ENCODE results near the gene RAB6D. TPM values are rescaled to one million over a fixed set of nuclear protein-coding genes. Genes with fewer than 3 reads are reported as not detected.
A peak's percentile ranks its signal among the peaks of the same experiment; 100 is the strongest.
"Not testable (repeated sequence)": the region's sequence is repeated elsewhere in the genome, so short reads cannot be mapped to it uniquely, and the experiment has no call there.

The RAB6D gene
- total RNA-seq, 4 donors from 2014 or later: 2.0 to 3.0 (median 2.1) TPM; not detected in 1

DNA sequence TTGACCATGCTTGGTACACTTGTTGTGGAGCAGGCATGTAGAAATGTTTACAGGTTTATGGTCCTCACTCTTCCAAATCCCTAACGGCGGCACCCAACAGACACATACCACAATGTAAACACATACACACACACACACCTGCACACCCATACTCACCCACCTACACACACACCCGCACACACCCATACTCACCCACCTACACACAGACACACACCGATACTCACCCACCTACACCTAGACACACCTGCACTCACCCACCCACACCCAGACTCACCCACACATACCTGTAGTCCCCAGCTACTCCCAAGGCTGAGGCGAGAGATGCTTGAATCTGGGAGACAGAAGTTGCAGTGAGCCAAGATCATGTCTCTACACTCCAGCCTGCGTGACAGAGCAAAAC, 1.5 kb upstream of the RAB6D start:
- DNase-seq: no peak
- peaks cover 0 to 13% (median 0%) of the 10 kb centered on the region in 4 donors for H3K9me3 ChIP-seq
- no peak overlapping the region for H3K27ac ChIP-seq
- H3K4me1 ChIP-seq: no peaks in the 10 kb centered on the region
- H3K36me3 ChIP-seq: no peaks in the 10 kb centered on the region
- TF ChIP-seq, protein P1, sequence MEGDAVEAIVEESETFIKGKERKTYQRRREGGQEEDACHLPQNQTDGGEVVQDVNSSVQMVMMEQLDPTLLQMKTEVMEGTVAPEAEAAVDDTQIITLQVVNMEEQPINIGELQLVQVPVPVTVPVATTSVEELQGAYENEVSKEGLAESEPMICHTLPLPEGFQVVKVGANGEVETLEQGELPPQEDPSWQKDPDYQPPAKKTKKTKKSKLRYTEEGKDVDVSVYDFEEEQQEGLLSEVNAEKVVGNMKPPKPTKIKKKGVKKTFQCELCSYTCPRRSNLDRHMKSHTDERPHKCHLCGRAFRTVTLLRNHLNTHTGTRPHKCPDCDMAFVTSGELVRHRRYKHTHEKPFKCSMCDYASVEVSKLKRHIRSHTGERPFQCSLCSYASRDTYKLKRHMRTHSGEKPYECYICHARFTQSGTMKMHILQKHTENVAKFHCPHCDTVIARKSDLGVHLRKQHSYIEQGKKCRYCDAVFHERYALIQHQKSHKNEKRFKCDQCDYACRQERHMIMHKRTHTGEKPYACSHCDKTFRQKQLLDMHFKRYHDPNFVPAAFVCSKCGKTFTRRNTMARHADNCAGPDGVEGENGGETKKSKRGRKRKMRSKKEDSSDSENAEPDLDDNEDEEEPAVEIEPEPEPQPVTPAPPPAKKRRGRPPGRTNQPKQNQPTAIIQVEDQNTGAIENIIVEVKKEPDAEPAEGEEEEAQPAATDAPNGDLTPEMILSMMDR (IDR thresholded peaks at IDR 0.05): no peak
- no peak for TF ChIP-seq POLR2A (IDR thresholded peaks at IDR 0.05)
- no peaks in the 10 kb centered on the region for H3K27me3 ChIP-seq
- no peak overlapping the region for H3K4me3 ChIP-seq

DNA sequence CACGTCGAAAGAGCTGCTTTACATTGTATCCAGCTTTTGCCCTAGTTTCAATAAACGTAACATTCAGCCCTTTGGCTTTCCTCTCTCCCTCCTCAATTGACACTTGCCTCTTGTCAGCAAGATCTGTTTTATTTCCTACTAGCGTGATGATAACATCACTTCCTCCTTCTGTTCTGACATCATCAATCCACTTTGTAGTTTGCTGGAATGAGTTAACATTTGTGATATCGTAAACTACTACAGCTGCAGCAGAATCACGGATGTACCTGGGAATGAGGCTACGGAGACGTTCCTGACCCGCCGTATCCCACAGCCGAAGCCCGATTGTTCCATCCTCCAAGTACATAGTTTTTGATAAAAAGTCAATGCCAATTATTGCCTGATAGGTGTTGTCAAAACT, 755 bp downstream of the RAB6D start:
- peak overlapping the region in 1 of 4 donors; percentile 39 for H3K27ac ChIP-seq
- not testable (repeated sequence) for DNase-seq, H3K36me3 ChIP-seq, H3K27me3 ChIP-seq, H3K4me1 ChIP-seq
- peaks cover 0 to 13% (median 0%) of the 10 kb centered on the region in 4 donors for H3K9me3 ChIP-seq
- peak overlapping the region in 2 of 4 donors; percentile 26 to 32 for H3K4me3 ChIP-seq
- peak in 1 of 2 donors; percentile 44 for TF ChIP-seq POLR2A (IDR thresholded peaks at IDR 0.05)

DNA sequence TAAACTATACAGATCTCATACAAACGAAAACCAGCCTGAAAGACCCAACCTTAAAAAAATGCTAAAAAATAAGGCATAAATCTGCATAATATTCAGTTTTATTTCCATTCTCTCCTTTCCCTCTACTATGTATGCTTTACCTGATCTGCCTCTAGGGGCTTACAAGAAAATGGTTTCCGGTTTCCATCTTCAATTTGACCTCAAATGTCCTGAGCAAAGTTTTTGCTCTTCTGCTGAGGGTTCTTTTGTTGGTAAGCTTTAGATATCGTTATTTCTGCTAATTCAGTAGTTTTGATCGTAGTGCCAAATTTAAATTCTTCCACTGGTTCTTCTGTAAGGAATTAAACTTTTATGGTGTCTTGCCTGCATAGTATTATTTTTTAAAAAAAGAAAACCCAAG, 2.2 kb downstream of the RAB6D start:
- H3K4me1 ChIP-seq, H3K27me3 ChIP-seq, DNase-seq, H3K9me3 ChIP-seq, H3K4me3 ChIP-seq, H3K27ac ChIP-seq, H3K36me3 ChIP-seq: not testable (repeated sequence)

DNA sequence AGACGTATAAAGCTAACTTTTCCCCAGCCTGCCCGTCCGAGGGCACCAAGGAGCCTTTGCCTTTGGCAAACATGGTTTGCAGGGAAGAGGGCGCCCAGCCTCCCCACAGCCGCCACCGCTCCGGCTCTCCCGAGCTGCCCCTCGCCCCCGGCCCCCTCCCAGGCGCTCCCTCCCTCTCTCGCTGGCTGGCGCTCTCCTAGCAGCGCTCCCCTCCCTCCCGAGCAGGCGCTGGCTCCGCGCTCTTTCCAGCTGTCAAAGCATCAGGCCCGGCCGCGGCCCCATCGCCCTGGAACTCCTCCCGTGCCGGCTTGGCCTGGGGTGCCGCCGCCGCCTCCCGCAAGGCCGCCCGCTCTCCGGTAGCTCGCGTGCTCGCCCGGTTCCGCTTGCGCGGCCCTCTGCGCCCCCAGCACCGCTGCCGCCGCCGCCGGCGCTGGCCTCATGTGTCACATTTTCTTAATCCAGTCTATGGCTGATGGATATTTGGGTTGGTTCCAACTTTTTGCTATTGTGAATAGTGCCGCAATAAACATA, 10.7 kb downstream of the RAB6D start:
- not testable (repeated sequence) for H3K36me3 ChIP-seq, DNase-seq, H3K27me3 ChIP-seq, H3K9me3 ChIP-seq, H3K27ac ChIP-seq, H3K4me1 ChIP-seq
- peak overlapping the region in 1 of 4 donors; percentile 26 for H3K4me3 ChIP-seq

DNA sequence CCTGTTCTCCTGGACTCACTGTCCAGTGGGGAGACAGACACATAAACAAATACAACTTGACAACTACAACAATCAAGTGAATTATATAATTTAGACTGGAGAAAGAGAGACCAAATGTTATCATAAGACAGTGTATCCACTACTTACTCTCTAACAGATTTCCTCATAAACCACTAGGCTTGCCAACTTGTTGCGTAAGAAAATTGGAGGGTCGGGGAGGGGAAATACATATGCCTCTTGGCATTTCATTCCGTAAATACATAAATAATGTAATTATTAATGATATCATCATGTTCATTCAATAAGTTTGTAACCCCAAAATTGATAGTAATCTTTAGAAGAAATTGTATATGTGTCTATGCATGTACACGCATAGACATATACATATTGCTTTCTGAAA, 14.9 kb downstream of the RAB6D start:
- no peak for TF ChIP-seq POLR2A (IDR thresholded peaks at IDR 0.05)
- TF ChIP-seq, protein P1 (IDR thresholded peaks at IDR 0.05): no peak
- Histone ChIP-seq H3K4me3 (no peak overlapping the region), H3K36me3 (no peaks in the 10 kb centered on the region), H3K4me1 (no peaks in the 10 kb centered on the region), H3K27ac (no peak overlapping the region), H3K27me3 (no peaks in the 10 kb centered on the region), H3K9me3 (no peaks in the 10 kb centered on the region)
- no peak for DNase-seq

GRCh38 chr2:131347035-131347434, 16.9 kb downstream of the RAB6D start:
- H3K4me1 ChIP-seq, H3K4me3 ChIP-seq, H3K27ac ChIP-seq, H3K36me3 ChIP-seq, H3K9me3 ChIP-seq, DNase-seq, H3K27me3 ChIP-seq: not testable (repeated sequence)

- H3K9me3 ChIP-seq, H3K36me3 ChIP-seq: not testable (repeated sequence)
Measured at GRCh38 chr2:131339307-131339706, 24.7 kb downstream of the RAB6D start.

GRCh38 chr2:131335319-131335718, 28.6 kb downstream of the RAB6D start:
- not testable (repeated sequence) for H3K4me1 ChIP-seq, H3K4me3 ChIP-seq, H3K36me3 ChIP-seq, H3K27ac ChIP-seq, H3K27me3 ChIP-seq, H3K9me3 ChIP-seq
- TF ChIP-seq, protein P1 (IDR thresholded peaks at IDR 0.05): peak in 2 of 6 experiments; percentile 9 to 15
- DNase-seq: peak in 1 of 3 donors; percentile 52

More at GRCh38 chr2:131339307-131339706, 24.7 kb downstream of the RAB6D start:
- DNase-seq, H3K27ac ChIP-seq, H3K4me1 ChIP-seq, H3K27me3 ChIP-seq, H3K4me3 ChIP-seq: not testable (repeated sequence)

DNA sequence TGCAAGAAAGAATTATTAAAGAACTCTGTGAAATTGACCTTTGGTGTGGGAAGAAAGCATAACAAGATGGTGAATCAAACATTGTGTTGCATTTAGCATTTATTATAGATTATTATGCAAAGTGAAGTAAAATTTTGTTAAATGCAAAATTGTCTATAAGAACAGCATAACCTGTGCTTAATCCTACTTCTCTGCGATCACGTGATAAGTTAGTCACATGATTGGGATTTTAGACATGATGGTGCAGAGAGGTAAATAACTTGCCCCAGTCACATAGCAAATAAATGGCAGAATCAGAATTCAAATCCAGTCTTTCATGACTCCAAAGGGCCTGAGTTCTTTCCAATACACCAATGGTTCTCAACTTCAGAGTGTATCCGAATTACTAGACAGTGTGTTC, 31.3 kb downstream of the RAB6D start:
- not testable (repeated sequence) for H3K4me1 ChIP-seq, H3K36me3 ChIP-seq, H3K27me3 ChIP-seq, H3K9me3 ChIP-seq, DNase-seq, H3K27ac ChIP-seq, H3K4me3 ChIP-seq

DNA sequence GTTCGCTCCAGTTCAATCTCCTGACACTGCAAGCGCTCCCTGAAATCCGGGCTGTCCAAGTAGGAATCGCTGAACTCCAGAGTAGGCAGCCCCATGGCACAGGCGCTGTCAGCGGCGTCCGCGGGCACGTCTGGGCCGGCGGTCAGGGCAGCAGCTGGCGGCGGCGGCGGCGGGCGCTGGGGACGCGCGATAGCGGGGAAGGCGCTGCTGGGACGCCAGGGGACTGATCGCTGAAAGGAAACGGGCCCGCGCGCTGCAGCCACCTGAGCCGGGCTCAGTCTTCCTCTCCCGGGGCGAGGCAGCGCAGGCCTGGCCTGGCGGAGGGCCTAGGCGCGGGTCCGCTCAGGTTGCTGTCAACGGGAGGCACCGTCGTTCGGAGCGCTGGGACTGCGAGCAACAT, 33.0 kb downstream of the RAB6D start:
- H3K9me3 ChIP-seq, H3K4me3 ChIP-seq, H3K27me3 ChIP-seq, H3K36me3 ChIP-seq, H3K27ac ChIP-seq, H3K4me1 ChIP-seq, DNase-seq: not testable (repeated sequence)
